ENCODE results near the gene S100A6.
A peak's percentile ranks its signal among the peaks of the same experiment; 100 is the strongest.
"Not testable (repeated sequence)": the region's sequence is repeated elsewhere in the genome, so short reads cannot be mapped to it uniquely, and the experiment has no call there.

S100A6 gene

DNA sequence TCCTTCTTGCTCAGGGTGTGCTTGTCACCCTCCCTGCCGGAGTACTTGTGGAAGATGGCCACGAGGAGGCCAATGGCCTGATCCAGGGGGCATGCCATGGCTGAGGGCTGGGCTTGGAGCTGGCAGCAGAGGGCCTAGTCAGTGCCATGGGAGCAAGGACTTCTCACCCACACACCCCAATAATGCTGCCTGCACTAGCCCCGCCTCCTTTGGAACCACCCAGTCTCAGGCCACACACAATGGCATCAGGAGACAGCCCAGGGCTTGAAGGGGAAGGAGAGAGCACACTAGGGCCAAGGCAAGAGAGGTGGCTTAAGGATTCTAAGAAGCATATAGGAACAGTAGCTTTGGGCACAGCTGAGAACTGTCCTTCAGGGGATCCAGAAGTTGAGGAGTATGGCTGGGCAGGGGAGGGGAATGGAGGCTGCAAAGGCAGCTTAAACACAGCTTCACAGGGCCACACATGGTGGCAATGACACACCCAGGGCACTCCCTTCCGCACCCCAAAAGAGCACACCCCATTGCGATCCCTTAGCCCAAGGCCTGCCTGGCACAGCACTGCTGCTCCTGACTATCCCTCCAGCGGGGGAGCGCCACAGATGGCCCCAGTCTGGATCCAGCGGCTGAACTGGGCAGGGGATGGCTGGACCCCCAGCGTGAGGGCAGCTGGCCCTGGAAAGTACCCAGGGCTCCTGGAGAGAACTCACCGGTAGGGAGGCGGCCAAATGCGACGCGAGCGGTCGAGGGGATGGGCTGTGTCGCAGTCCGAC is at the start of gene S100A6:
Gene S100A6 (minus strand): TSS at position 750 of the 770 bp plus-strand sequence. CDS start 652 bp downstream, at position 98.
- peak; percentile 48 for DNase-seq (ENCODE audit: low spot score)

DNA sequence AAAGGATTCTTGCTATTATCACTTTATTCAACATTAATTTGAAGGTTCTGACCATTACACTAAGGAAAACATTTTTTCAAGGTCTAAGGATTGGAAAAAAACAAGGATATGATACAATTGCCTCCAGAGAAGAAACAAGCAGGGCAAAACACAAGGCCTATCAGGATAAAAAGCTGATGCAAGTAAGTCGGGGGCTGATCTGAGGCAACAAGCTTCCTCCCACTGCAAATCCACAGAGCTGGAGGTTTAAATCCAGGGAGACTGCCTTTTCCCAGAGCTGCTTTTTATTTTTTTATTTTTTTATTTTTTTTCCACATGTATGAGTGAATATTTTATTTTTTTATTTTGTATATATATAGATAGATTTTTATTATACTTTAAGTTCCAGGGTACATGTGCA is 49.2 kb upstream of the S100A6 start:
- DNase-seq (ENCODE audit: low spot score): no peak

DNA sequence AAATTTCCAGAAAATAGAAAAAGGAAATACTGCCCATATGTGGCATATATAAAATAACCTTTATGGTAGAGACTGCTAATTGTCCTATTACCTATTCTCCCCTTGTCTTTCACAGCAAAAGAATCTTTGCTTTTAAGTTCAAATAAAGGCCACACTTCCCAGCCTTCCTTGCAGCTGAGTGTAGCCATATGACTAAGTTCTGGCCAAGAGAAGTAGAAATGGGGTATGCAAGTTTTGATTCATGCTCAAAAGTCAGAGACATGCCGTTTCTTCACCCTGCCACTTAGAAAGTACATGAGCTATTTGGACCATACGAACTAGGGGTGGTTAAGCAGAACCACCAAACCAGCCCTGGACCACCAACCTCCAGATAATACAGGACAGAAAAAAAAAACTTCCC is 48.2 kb upstream of the S100A6 start:
- DNase-seq (ENCODE audit: low spot score): no peak

DNA sequence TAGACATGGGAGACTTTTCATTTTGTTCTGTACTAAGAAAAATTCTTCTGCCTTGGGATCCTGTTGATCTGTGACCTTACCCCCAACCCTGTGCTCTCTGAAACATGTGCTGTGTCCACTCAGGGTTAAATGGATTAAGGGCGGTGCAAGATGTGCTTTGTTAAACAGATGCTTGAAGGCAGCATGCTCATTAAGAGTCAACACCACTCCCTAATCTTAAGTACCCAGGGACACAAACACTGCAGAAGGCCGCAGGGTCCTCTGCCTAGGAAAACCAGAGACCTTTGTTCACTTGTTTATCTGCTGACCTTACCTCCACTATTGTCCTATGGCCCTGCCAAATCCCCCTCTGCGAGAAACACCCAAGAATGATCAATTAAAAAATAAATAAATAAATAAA is 47.7 kb upstream of the S100A6 start:
- not testable (repeated sequence) for DNase-seq (ENCODE audit: low spot score)

DNA sequence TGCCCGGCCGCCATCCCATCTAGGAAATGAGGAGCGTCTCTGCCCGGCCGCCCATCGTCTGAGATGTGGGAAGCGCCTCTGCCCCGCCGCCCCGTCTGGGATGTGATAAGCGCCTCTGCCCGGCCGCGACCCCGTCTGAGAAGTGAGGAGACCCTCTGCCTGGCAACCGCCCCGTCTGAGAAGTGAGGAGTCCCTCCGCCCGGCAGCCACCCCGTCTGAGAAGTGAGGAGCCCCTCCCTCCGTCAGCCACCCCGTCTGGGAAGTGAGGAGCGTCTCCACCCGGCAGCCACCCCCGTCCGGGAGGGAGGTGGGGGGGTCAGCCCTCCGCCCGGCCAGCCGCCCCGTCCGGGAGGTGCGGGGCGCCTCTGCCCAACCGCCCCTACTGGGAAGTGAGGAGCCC is 47.0 kb upstream of the S100A6 start:
- DNase-seq (ENCODE audit: low spot score): not testable (repeated sequence)

DNA sequence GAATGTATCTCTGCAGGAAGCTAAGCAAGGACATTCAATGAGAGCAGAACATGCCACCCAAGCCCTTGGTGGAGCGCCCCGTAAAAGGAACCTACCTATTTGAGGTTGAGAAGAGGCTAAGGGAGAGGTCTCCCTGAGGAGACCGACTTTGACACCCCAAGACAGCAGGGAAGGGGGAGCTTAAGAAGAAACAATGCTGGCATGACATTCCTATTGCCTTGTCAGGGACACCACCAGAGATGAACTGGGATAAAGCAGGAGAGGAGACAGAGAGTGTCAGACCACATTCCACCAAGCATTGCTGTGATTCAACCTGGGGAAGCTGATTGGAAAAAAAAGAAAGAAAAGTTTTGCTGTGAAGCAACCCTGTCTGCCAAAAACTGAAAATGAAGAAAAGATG is 43.1 kb upstream of the S100A6 start:
- no peak for DNase-seq (ENCODE audit: low spot score)

DNA sequence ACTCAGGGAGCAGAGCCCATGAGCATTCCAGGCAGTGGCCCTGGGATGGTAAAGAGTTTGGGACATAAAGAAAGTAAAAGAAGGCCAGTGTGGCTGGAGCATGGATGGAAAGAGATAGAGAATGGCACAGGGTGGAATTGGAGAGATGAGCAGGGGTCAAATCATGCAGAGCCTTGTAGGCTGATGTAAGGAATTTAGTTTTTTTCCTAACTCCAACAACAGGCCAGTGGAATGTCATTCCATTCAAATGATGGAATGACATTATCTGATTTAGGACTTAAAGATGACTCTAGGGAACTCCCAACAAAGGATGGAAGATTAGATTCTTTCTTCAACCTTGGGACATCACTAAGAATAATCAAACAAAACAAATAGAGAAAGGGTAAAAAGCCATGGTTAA is 42.7 kb upstream of the S100A6 start:
- no peak for DNase-seq (ENCODE audit: low spot score)

DNA sequence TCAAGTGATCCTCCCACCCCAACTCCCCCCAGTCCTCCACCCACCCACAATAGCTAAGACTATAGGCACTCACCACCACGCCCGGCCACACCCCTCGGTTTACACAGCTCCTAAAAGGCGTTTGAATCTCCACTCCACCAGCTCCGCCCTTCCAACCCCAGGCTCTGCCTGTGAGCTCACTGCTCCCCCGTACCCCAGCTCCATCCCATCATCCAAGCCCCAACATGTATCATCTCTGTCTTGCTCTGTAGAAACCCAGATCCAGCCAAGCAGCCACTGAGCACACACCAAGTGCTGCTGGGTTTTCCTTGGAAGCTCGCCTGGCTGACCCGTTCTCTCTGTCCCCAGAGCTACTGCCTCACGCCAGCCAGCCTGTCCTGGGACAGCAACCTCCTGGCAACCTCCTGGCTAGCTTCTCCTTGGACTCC is 41.8 kb upstream of the S100A6 start:
- no peak for DNase-seq (ENCODE audit: low spot score)

DNA sequence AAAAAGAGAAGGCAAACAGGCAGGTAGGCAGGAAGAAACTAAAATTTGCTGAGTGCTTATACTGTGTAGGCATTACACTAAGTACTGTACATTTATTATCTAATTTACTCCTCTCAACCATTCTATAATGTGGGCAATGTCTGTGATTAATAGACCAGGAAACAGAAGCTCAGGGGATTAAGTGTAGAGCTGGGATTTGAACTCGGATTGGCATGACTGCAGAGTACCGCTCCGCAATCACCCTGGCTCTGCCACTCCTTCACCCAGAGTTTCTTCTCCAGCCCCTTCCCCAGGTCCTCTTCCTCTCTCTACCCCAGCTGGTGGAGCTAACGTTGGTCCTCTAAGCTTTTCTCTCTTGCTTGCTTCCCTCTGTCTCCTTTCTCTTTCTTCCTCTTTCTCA is 41.3 kb upstream of the S100A6 start:
- DNase-seq (ENCODE audit: low spot score): no peak

DNA sequence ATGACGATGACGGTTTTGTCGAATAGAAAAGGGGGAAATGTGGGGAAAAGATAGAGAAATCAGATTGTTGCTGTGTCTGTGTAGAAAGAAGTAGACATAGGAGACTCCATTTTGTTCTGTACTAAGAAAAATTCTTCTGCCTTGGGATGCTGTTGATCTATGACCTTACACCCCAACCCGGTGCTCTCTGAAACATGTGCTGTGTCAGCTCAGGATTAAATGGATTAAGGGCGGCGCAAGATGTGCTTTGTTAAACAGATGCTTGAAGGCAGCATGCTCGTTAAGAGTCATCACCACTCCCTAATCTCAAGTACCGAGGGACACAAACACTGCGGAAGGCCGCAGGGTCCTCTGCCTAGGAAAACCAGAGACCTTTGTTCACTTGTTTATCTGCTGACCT is 39.7 kb upstream of the S100A6 start:
- DNase-seq (ENCODE audit: low spot score): not testable (repeated sequence)

DNA sequence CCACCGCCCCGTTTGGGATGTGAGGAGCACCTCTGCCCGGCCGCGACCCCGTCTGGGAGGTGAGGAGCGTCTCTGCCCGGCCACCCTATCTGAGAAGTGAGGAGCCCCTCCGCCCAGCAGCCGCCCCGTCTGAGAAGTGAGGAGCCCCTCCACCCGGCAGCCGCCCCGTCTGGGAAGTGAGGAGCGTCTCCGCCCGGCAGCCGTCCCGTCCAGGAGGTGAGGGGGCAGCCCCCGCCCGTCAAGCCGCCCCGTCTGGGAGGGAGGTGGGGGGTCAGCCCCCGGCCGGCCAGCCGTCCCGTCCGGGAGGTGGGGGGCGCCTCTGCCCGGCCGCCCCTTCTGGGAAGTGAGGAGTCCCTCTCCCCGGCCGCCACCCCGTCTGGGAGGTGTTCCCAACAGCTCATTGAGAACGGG is 39.3 kb upstream of the S100A6 start:
- DNase-seq (ENCODE audit: low spot score): not testable (repeated sequence)

DNA sequence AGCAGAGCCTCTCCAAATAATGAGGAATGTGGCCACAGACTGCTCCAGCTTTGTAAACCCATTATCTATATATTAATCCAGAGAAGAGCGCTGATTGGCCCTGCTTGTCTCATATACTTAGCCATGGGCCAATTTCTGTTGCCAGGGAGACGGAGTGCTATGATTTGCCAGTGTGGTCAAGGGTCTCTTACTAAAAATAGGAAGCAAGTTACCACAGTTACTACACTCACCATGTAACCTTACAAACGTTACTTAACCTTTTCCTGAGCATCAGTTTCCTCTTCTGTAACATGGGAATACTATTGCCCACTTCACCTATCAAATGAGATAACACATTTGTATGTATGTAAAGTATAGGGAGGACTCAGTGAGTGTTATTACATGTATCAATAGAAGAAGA is 37.6 kb upstream of the S100A6 start:
- no peak for DNase-seq (ENCODE audit: low spot score)

DNA sequence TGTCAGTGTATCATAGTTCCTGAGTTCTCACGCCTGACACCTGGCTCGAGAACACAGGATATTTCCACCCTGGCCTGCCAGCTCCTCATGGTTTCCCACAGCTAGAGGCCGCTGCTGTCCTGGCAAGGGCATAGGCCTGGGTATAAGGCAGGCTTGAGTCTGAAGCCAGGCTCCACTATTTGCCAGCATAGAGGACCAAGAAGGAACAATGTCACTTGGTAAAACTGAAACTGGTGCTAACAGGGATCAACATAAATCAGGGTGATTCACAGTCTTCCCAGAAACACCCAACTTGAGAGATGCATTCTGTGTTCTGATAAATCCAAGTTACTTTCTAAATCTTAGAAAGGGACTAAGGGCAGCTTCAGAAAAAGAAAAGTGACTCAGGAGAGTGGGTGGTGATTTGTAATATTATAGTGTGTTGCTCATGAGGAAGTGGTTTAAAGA is 36.8 kb upstream of the S100A6 start:
- DNase-seq (ENCODE audit: low spot score): peak; percentile 96

DNA sequence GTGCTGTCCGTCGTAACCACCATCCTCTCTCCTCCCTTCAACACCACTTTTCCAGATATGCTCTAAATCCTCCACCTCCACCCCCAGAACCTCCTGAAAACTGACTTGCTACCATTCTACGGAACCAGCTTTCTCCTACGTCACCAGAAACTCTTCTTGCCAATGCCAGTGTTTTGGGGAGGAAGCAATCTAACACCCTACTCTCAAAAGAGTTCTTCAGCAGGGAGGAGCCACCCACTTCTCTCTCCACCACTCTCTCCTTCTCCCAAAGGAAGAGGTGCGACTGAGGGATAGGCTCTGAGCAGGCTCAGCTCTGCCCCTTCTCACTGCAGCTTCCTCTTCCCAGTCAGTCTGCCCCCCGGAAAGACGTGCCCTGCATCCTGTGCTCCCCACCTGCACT is 35.9 kb upstream of the S100A6 start:
- DNase-seq (ENCODE audit: low spot score): no peak

DNA sequence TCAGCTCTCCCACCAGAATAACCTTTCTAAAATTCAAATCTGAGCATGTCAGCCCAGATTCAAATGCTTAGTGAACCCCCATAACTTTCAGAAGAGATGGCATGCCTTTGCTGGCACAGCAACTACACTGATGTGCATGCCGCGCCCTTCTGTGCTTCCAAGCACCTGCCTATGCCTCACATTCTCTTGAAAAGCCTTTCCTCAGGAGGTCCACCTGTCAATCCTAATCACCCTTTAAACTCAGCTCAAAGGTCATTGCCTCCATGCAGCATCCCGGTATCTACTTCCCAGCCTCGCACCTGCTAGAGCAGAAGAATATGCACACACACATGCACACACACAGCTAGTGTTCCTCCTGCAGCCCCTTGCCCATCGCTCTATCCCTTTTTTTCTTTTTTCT is 35.1 kb upstream of the S100A6 start:
- DNase-seq (ENCODE audit: low spot score): no peak

DNA sequence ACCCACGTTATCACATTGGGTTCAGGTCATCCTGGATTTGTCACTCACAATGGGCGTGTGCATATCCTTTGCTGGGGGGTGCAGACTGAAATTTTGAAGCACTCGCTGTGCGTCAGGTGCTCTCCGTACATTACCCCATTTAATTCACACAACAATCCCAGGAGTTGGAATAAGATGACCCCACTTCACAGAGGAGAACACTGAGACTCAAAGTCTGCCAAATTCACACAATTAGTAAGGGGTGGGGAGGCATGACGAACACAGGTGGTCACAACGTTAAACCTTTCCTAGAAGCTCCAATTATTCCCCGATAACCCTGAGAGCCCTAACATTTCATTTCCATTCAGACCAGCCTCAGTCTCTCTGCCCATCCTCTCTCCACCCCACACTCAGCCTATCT is 33.7 kb upstream of the S100A6 start:
- DNase-seq (ENCODE audit: low spot score): no peak

DNA sequence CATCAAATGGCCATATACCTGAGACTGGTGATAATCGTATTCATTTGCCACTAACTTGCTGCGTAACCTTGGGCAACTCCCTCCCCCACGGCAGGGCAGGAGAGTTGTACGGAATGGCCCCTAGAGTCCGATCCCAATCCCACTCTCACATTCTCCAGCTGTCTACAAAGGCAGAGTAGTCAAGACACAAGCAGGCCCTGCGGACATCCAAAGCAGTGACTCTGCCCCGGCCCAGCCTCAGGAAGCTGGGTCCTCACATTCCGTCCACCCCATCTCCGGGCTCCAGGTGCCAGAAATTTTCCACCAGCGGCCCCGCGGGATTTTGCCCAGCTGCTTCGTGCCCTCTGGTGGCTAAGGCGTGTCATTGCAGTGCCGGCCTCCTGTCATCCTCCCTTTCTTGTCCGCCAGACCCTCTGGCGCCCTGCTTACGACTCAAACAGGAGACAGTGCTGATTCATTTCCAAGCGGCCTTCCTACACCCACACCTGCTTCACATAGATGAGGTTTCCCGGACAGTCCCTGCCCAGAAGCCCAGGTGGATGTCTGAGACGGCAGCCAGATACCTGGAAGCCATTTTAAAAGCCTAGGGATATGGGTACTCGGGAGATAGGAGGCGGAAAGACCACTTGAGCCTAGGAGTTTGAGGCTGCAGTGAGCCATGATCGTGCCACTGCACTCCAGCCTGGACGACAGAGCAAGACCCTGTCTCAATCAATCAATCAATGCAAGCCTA is 32.7 kb upstream of the S100A6 start:
- peak; percentile 67 for DNase-seq (ENCODE audit: low spot score)

DNA sequence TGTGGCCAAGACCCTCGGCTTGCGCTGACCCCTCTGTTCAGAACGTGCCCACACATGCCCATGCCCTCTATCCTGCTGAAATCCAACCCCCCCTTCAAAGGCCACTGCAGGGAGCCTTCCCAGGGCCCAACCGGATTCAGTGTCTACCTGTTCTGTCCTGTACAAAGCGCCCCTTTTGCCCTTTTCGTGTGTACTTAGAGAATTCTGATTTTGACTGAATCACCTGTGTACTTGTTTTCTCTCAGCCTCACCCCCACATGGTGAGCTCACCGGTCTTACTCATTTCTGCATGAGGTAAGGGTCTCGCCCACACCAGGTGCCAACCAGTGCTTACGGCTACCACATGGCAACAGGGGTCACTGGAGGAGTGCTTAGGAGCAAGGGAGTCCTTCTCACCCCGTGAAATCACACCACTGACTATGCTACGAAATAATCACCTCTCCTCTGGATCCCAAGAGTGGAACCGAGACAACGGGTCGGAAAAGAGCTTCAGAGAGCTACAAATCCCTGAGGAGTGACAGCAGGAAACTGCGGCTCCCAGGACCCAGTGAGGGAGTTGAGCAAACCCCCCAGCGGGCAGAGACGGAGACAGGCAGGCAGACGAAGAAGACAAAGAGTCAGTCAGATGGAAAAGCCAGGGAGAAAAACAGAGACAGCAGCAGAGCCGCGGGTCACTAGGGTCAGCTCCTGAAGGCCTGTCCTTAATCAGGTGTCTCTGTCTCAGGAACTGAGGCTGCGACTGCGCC is 32.0 kb upstream of the S100A6 start:
- DNase-seq (ENCODE audit: low spot score): no peak

DNA sequence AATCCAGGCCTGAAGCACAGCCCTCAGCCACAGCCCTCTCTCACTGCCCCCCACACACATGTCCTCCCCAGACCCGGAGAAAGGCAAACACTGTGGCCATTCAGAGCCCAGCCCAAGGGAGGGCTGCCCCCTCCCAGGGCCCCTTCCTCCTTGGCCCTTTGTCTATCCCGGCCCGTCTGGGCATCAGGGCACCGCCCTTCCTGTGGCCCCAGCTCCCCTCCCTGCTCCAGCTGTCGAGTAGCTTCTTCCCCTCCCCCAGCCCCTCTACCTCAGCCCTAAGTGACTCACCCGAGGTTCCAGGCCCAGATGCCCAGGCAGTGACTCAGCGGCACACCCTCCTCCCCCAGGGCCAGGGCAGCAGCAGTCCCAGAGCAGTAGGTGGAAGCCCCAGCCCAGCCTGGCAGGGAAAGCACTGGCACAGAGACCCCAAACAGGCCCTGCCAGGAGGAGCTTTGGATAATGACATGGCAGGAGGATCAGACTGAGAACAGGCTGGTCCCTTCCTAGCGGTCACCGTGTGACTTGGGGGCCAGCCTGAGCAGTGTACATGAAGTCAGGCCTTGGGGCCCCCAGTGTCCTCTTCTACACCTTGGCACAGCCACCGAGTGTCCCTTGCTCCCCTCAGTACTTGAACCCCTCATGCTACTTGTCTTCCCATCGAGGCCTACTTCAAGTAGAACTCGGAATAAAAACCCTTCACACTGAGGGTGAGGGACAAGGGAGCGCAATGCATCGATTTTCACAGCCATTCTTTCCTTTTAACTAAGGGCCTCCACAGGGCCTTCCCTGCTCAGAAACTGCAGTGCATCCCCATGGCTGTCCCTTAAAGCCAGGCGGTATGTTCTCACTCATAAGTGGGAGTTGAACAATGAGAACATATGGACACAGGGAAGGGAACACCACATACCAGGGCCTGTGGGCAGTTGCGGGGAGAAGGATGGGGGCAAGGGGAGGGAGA is 30.9 kb upstream of the S100A6 start:
- peak; percentile 30 for DNase-seq (ENCODE audit: low spot score)

DNA sequence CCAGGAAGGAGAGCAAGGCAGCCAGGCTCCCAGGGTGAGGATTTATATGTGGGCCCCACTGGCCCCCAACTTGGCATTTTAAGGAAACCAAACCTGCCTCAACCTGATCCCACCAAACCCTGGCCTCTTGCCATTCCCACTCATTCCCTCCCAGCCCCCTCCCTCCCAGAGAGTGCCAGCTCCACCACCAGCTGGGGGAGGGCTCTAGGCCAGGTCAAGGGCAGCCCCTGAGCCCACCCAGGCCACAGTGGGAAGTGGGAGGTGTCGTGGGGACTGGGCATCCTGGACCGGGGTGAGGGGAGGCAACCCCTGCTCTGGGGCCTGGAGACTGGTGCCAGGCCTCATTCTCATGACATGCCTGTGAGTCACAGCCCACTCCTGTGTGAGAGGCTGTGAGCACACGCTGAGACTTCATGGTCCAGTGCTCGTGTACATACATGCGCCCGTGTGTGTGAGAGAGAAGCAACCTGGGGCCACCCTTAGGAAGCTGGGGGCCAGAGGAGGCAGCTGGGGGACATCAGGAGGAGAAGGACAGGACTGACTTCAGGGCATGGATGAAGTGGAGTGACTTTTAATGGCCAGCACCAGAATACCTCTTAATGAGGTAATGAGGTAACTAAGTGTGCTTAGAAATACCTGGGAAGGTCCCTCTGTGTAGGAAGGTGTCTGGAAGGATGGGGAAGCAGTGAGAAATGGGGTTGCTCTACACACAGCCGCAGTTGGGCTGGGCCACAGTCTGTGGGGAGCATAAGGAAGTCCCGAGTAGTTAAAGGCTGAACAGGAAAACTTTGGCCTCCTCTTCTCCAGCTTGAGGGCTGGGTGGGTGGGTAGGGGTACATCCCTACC is 30.0 kb upstream of the S100A6 start, which contains the start of gene S100A2:
Gene S100A2 (minus strand): TSS at position 316 of the 846 bp plus-strand sequence. CDS start 1,967 bp downstream, outside the sequence.
- no peak for DNase-seq (ENCODE audit: low spot score)
